ENCODE results near the gene CDK11A.

GRCh38 chr1:1730870-1731269 lies 6.7 kb upstream of the CDK11A start:
- TF ChIP-seq CTCF (IDR thresholded peaks at IDR 0.05 in 4 of 5, conservative IDR thresholded peaks at IDR 0.05 in 1 of 5) = no peak
- TF ChIP-seq POLR2A (IDR thresholded peaks at IDR 0.05) = no peak

Data from gastrocnemius medialis (tissue), 4 donors.